Ectodermal cell (in vitro differentiated cells): ENCODE results near the gene WNK1.

Experiments
- H3K27ac ChIP-seq: 2 replicates; pipeline ENCODE4 v1.7.0; 2013; ENCODE audit warnings: mild to moderate bottlenecking, low read depth, low read length; ENCODE audit not compliant: insufficient read depth, poor library complexity, severe bottlenecking
- H3K27me3 ChIP-seq: 2 replicates; pipeline ENCODE4 v1.7.0; 2013; ENCODE audit warnings: mild to moderate bottlenecking, low read length; ENCODE audit not compliant: insufficient read depth, control insufficient read depth, poor library complexity, severe bottlenecking
- H3K36me3 ChIP-seq: one replicate; pipeline ENCODE4 v1.7.0; 2013; ENCODE audit warnings: low read length; ENCODE audit not compliant: control insufficient read depth, insufficient read depth
- H3K4me1 ChIP-seq: one replicate; pipeline ENCODE4 v1.7.0; 2013; ENCODE audit warnings: low read length; ENCODE audit not compliant: control insufficient read depth, insufficient read depth
- H3K4me3 ChIP-seq: 2 replicates; pipeline ENCODE4 v1.7.0; 2013; ENCODE audit warnings: low read depth, low read length, control low read depth; ENCODE audit not compliant: insufficient read depth
- H3K9me3 ChIP-seq: 2 replicates; pipeline ENCODE4 v1.7.0; 2013; ENCODE audit warnings: mild to moderate bottlenecking, low read length, moderate library complexity; ENCODE audit not compliant: control insufficient read depth
- WGBS, 2 experiments: methylation state at CpG; one replicate each; pipeline ENCODE4 v1.1.7; 2013; ENCODE audit warnings: missing lambda C conversion rate in 2 of 2; 5-methylcytosine and 5-hydroxymethylcytosine counted together

The WNK1 gene

GRCh38 chr12:885701-886100 lies 133.3 kb downstream of the WNK1 start:
- Histone ChIP-seq H3K4me1 (no peaks in the 10 kb centered on the region), H3K36me3 (peaks cover 86% of the 10 kb centered on the region)
- 95 to 97% methylated on average over 1 of the region's 2 CpGs for WGBS, 2 experiments

GRCh38 chr12:886206-886605 lies 133.8 kb downstream of the WNK1 start:
- Histone ChIP-seq H3K4me3 (no peak overlapping the region), H3K4me1 (no peaks in the 10 kb centered on the region), H3K9me3 (no peaks in the 10 kb centered on the region), H3K27ac (no peak overlapping the region), H3K36me3 (peaks cover 81% of the 10 kb centered on the region), H3K27me3 (no peaks in the 10 kb centered on the region)
- WGBS, 2 experiments: 95 to 98% methylated on average over 2 of the region's 2 CpGs

More at GRCh38 chr12:885701-886100, 133.3 kb downstream of the WNK1 start:
- H3K9me3 ChIP-seq: no peaks in the 10 kb centered on the region
- H3K27me3 ChIP-seq: no peaks in the 10 kb centered on the region
- no peak overlapping the region for H3K4me3 ChIP-seq
- H3K27ac ChIP-seq: no peak overlapping the region

GRCh38 chr12:894226-894625 lies 141.8 kb downstream of the WNK1 start:
- Histone ChIP-seq H3K36me3 (peaks cover 28% of the 10 kb centered on the region), H3K4me3 (no peak overlapping the region), H3K27ac (no peak overlapping the region)

GRCh38 chr12:896031-896430 lies 143.7 kb downstream of the WNK1 start:
- H3K27me3 ChIP-seq: no peaks in the 10 kb centered on the region
- H3K36me3 ChIP-seq: peaks cover 38% of the 10 kb centered on the region
- H3K4me1 ChIP-seq: no peaks in the 10 kb centered on the region
- 93 to 96% methylated on average over 4 of the region's 4 CpGs for WGBS, 2 experiments
- H3K9me3 ChIP-seq: no peaks in the 10 kb centered on the region
- no peak overlapping the region for H3K27ac ChIP-seq
- H3K4me3 ChIP-seq: no peak overlapping the region

More at GRCh38 chr12:894226-894625, 141.8 kb downstream of the WNK1 start:
- Histone ChIP-seq H3K9me3 (no peaks in the 10 kb centered on the region), H3K27me3 (no peaks in the 10 kb centered on the region), H3K4me1 (no peaks in the 10 kb centered on the region)

GRCh38 chr12:897386-897785 lies 145.0 kb downstream of the WNK1 start:
- 87 to 90% methylated on average over 4 of the region's 4 CpGs for WGBS, 2 experiments
- Histone ChIP-seq H3K9me3 (no peaks in the 10 kb centered on the region), H3K27me3 (no peaks in the 10 kb centered on the region), H3K27ac (peak overlapping the region; percentile 16), H3K36me3 (peaks cover 47% of the 10 kb centered on the region), H3K4me1 (no peaks in the 10 kb centered on the region), H3K4me3 (no peak overlapping the region)

- no peaks in the 10 kb centered on the region for H3K4me1 ChIP-seq
- peaks cover 66% of the 10 kb centered on the region for H3K36me3 ChIP-seq
- no peaks in the 10 kb centered on the region for H3K9me3 ChIP-seq
- WGBS, 2 experiments: 93 to 94% methylated on average over 2 to 3 of the region's 3 CpGs
- H3K27me3 ChIP-seq: no peaks in the 10 kb centered on the region
- no peak overlapping the region for H3K27ac ChIP-seq
- no peak overlapping the region for H3K4me3 ChIP-seq
These were observed 150.2 kb downstream of the WNK1 start for GRCh38 chr12:902581-902980.

GRCh38 chr12:903055-903454 lies 150.7 kb downstream of the WNK1 start:
- Histone ChIP-seq H3K4me1 (no peaks in the 10 kb centered on the region), H3K27ac (no peak overlapping the region), H3K36me3 (peaks cover 68% of the 10 kb centered on the region), H3K27me3 (no peaks in the 10 kb centered on the region), H3K4me3 (no peak overlapping the region), H3K9me3 (no peaks in the 10 kb centered on the region)
- 90 to 98% methylated on average over 5 of the region's 5 CpGs for WGBS, 2 experiments

GRCh38 chr12:904010-904414 lies 151.6 kb downstream of the WNK1 start:
- Histone ChIP-seq H3K27ac (no peak overlapping the region), H3K4me1 (no peaks in the 10 kb centered on the region), H3K36me3 (peaks cover 71% of the 10 kb centered on the region), H3K4me3 (no peak overlapping the region), H3K9me3 (no peaks in the 10 kb centered on the region), H3K27me3 (no peaks in the 10 kb centered on the region)
- WGBS, 2 experiments: 93 to 95% methylated on average over 4 to 5 of the region's 5 CpGs

- peaks cover 62% of the 10 kb centered on the region for H3K36me3 ChIP-seq
These were observed 153.1 kb downstream of the WNK1 start for GRCh38 chr12:905261-906031.

GRCh38 chr12:906062-906585 lies 153.7 kb downstream of the WNK1 start:
- H3K36me3 ChIP-seq: peaks cover 55% of the 10 kb centered on the region
- H3K9me3 ChIP-seq: no peaks in the 10 kb centered on the region
- WGBS, 2 experiments: 95 to 97% methylated on average over 10 of the region's 10 CpGs
- no peak overlapping the region for H3K27ac ChIP-seq
- H3K27me3 ChIP-seq: no peaks in the 10 kb centered on the region
- H3K4me3 ChIP-seq: no peak overlapping the region
- no peaks in the 10 kb centered on the region for H3K4me1 ChIP-seq

More at GRCh38 chr12:905261-906031, 153.1 kb downstream of the WNK1 start:
- H3K4me1 ChIP-seq: no peaks in the 10 kb centered on the region
- no peaks in the 10 kb centered on the region for H3K9me3 ChIP-seq
- H3K27ac ChIP-seq: no peak overlapping the region
- no peak overlapping the region for H3K4me3 ChIP-seq
- WGBS, 2 experiments: 93 to 94% methylated on average over 9 of the region's 9 CpGs
- H3K27me3 ChIP-seq: no peaks in the 10 kb centered on the region
